ENCODE results near the gene LRIT3. TPM values are rescaled to one million over a fixed set of nuclear protein-coding genes. Genes with fewer than 3 reads are reported as not detected.

LRIT3 gene
- total RNA-seq, 1 donor from 2014 or later = 0.15 TPM

DNA sequence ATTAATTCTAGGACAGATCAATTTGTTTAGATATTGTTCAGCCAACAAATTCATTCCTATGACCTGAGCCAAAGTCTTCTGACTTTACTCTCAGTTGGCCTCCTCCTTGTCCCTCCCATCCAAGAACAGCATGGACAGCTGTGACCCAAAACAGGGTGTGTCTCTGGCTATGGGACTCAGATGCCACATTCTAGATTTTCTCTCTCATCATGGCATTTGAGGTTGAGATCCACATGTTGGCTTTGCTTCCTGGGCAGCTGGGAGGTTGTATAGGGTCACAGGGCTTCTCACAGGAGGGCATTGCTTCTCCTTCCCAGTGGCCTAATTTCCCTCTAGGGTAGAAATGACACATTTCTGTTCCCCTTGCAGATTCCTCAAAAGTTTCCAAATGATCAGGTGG is 42.2 kb downstream of the LRIT3 start:
- intact Hi-C loops (cut with micrococcal nuclease) = no loop called here

DNA sequence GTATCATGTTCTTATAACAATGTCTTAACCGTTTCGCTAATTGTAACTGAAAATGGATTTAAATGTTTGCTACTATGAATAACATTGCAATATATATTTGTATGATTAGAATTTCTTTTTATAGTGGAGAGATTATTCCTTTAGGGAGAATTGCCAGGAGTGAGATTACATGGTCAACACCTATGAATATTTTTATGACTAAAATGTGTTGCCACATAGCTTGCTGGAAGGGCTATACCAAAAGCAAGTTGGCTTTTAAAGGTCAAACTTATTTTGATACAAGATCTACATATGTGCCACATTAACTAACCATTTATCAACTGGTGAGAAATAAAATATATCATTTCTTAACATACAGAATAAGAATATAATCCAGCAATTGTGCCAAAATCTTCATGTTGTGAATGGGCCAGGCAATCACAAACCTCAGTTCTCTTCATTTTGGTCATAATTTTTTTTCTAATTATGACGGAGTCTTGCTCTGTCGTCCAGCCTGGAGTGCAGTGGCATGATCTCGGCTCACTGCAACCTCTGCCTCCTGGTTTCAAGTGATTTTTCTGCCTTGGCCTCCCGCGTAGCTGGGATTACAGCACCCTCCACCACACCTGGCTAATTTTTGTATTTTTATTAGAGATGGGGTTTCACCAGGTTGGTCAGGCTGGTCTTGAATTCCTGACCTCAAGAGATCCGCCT is 54.8 kb downstream of the LRIT3 start:
- intact Hi-C loops (cut with micrococcal nuclease) = no loop called here

DNA sequence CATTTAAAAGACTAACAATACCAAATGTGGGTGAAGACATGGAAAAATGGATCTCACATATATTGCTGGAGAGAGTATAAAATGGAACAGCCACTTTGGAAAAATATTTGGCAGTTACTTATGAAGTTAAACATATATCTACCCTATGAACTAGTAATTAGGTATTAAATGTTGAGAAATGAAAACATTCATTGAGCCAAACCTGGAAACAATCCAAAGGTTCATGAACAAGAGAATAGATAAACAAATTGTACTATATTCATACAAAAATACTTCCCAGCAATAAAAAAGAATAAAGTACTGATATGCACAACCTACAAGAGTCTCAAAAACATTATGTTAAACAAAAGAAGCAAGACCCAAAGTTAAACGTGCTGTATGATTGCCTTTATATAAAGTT is 60.8 kb downstream of the LRIT3 start:
- intact Hi-C loops (cut with micrococcal nuclease) = no loop called here

DNA sequence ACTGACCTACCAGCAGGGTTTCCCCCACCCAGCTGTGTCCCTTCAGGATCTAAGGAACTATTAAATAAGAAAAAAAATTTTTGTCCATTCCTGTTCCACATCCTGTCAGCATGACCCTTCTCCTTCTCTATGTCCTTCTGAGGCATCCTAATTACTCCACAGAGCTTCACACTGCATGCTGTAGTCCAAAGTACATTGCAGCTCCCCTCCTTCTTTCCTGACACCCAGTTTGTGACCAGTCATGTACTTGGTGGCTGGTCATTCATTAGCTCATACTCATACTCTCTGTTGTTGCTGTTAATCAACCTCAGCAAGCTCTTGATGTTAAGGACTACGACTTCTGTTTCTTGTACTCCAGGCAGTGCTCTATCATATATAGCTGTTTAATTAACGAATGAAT is 62.3 kb downstream of the LRIT3 start:
- intact Hi-C loops (cut with micrococcal nuclease) = no loop called here

DNA sequence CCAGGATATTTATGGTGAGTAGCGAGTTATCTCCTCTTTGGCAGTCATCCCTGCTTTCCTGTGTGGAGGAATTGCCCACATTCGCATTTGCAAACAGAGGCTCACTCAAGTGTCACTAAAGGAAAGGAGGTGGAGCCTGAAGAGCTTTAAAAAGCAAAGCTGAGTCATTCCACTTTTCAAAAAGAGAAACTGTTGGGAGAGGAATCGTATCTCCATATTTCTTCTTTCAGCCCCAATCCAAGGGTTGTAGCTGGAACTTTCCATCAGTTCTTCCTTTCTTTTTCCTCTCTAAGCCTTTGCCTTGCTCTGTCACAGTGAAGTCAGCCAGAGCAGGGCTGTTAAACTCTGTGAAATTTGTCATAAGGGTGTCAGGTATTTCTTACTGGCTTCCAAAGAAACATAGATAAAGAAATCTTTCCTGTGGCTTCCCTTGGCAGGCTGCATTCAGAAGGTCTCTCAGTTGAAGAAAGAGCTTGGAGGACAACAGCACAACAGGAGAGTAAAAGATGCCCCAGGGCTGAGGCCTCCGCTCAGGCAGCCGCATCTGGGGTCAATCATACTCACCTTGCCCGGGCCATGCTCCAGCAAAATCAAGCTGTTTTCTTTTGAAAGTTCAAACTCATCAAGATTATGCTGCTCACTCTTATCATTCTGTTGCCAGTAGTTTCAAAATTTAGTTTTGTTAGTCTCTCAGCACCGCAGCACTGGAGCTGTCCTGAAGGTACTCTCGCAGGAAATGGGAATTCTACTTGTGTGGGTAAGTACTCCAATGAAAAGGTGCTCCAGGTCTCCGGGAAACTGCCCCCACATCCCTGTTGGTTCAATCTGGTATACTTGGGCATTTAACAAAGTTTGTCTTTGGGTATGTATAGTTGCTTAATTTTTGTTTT is 65.0 kb downstream of the LRIT3 start, which contains the start of gene EGF:
EGF (plus strand) TSS at position 178 of the 890 bp plus-strand sequence; CDS start at position 631, 453 bp downstream.
- intact Hi-C loops (cut with micrococcal nuclease) = no loop called here

DNA sequence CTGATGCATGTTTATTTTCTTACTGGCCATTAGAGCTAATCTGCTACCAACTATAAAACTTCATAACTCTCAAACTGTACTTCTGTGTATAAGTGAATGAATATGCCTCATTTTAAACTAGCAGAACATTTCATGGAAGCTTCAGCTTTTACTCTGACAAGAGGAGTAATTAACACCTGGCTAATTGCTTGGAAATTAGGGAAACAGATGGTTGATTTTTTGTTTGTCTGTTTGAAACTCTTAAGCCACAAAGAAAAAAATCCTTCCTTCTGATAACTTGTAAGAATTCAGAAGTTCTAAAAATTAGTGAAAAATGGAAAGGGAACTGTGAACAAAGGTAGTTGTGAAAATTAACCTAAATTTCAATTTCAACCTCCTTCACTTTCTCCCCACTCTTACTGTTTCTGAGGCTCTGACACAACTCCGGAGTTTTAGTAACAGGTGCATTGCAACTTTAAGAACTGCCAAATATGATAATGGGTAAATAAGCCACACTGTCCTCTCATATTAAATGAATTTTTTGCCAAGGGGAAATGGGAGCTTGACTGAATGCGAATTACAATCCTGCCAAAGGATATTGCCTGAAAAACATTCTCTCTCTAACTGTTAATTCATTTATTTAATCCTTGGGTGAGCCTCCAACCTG is 65.8 kb downstream of the LRIT3 start:
- intact Hi-C loops (cut with micrococcal nuclease) = no loop called here

DNA sequence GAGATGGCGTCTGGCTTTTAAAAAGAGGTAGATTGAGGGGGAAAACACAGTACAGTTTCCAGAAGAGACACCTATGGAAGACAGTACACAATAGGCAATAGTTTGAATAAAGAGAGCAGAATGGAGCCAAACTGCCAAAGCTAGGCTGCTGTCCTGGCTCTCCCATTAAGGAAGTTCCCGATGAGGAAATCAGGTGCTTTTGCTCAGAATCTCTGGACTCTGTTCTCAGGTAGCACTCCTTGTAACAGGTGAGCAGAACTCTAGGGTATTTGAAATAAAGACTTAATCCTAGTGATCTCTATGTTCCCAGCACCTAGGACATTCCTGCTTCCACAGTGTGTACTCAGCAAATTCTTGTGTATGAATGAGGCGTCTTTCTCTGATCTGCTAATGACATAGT is 66.4 kb downstream of the LRIT3 start:
- intact Hi-C loops (cut with micrococcal nuclease) = no loop called here

DNA sequence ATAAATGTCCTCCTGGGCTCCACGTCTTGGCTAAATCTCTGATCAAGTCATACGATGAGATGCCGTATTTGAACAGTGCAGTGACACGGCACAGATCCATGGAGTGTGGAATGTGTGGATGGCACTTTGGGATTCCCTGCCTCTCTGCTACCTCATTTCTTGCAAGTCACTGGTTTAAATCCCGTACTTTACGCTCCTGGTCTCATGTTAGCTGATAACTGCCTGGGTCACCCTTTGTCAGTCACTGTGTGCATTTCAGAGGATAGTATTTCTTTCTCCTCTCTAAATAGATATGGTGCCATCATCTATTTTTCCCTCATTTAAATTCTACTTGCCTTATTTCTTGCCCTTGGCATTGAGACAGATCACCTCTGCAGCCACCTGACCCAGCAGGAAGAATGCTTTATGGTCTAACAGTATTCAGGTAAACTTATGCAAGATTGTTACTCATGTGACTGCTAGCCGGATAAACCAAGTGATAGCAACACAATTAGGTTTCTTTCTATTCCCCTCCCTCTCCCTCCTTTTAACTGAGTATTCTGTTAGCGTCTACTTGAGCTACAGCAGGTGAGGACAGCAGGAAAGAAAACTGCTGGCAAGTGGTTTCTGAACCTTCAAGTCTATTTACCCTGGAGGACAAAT is 67.6 kb downstream of the LRIT3 start:
- intact Hi-C loops (cut with micrococcal nuclease) = no loop called here

DNA sequence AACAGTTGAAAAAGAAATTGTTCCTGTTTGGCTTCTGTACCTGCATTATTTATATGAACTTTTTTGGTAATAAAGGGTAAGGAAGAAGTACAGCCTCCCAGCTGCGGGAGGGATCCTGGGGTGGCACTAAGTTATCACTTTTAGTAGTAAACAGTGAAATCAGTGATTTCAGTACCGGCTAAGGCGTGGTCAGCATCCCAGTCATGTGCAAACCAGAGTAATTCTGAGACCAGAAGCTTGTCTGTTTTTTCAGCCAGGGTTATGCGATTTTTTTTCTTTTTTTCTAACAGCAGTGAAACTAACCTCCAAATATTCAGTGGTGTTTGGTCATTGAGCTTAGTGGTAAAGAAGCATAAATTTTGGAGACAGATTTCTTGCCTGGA is 68.1 kb downstream of the LRIT3 start:
- intact Hi-C loops (cut with micrococcal nuclease) = no loop called here

DNA sequence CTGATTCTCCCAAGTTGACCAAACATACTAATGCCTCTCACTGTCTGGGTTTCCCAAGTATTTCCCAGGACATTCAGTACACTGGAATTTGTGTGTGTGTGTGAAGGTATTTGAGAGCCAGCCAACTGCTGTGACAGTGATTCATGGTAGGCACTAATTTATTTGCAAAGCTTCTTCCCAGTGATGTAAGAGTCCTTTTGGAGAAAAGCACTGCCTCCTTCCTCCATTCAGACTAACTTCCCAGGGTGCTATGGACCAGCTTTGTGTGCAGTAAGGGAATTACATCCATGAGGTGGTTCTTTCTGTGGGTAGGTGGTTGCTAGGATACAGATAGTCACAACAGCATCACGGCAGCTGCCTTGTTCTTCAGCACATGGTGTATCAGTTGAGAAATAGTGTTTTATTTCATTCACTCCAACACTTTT is 73.5 kb downstream of the LRIT3 start:
- intact Hi-C loops (cut with micrococcal nuclease) = no loop called here

Other genes with a start within 250 kb of the LRIT3 start
- 32.6 and 34.0 TPM in 2 replicates for gene CASP6, start 144.7 kb upstream of the LRIT3 start, total RNA-seq
- 14.1 and 15.2 TPM in 2 replicates for gene PLA2G12A, start 118.0 kb upstream of the LRIT3 start, total RNA-seq
- gene CFI, start 46.1 kb upstream of the LRIT3 start, total RNA-seq = not detected in 2 replicates
- gene GAR1, start 32.3 kb upstream of the LRIT3 start, total RNA-seq = 27.7 and 29.1 TPM in 2 replicates
- gene RRH, start 20.1 kb upstream of the LRIT3 start, total RNA-seq = 0.15 TPM in 1 of 2 replicates, not detected in the other
- gene EGF, start 64.8 kb downstream of the LRIT3 start, total RNA-seq = not detected in 2 replicates